Natural killer cell (primary cell): Measurements from ENCODE around the gene SFMBT1. TPM values are rescaled to one million over a fixed set of nuclear protein-coding genes. Genes with fewer than 3 reads are reported as not detected.
A peak's percentile ranks its signal among the peaks of the same experiment; 100 is the strongest.

Experiments used
- ATAC-seq, 3 donors: fragments of 150-1000 bp in 2 of 3; fragments of 200-7000 bp in 1 of 3; cut with Tn5 transposase; 1 replicate in 1 of 3; 2 replicates in 2 of 3; pipeline ENCODE4 v1.10.0; 2021; ENCODE audit warnings: mild to moderate bottlenecking in 2 of 3, moderate library complexity in 2 of 3
- DNase-seq, 2 donors: peaks; one replicate each; pipeline versions ENCODE4 v3.0.0 to v3.0.0-alpha.2; 2013 to 2021; ENCODE audit warnings: mixed read lengths in 1 of 2
- H3K27ac ChIP-seq: one replicate; pipeline ENCODE4 v1.5.1; 2013; ENCODE audit warnings: mild to moderate bottlenecking, low read length
- H3K27me3 ChIP-seq: one replicate; pipeline ENCODE4 v1.6.1; 2013; ENCODE audit warnings: low read length; ENCODE audit not compliant: control insufficient read depth, insufficient read depth
- H3K36me3 ChIP-seq: one replicate; pipeline ENCODE4 v1.6.1; 2013; ENCODE audit warnings: low read length; ENCODE audit not compliant: control insufficient read depth, insufficient read depth
- H3K4me1 ChIP-seq: one replicate; pipeline ENCODE4 v1.6.1; 2013; ENCODE audit warnings: low read length; ENCODE audit not compliant: control insufficient read depth, insufficient read depth
- H3K4me3 ChIP-seq: one replicate; pipeline ENCODE4 v1.5.1; 2013; ENCODE audit warnings: low read length
- H3K9me3 ChIP-seq: one replicate; pipeline ENCODE4 v1.6.1; 2013; ENCODE audit warnings: low read length; ENCODE audit not compliant: control insufficient read depth, insufficient read depth
- H3K27ac Mint-ChIP-seq, 2 donors: one replicate each; pipeline ENCODE4 v1.8.0; 2022; ENCODE audit warnings: mild to moderate bottlenecking in 2 of 2, mixed read lengths in 2 of 2, moderate library complexity in 1 of 2
- H3K27me3 Mint-ChIP-seq, 2 donors: one replicate each; pipeline ENCODE4 v1.8.0; 2022; ENCODE audit warnings: low read depth in 2 of 2, mixed read lengths in 2 of 2
- H3K36me3 Mint-ChIP-seq: one replicate; pipeline ENCODE4 v1.8.0; 2022; ENCODE audit warnings: mixed read lengths
- H3K4me1 Mint-ChIP-seq, 2 donors: one replicate each; pipeline ENCODE4 v1.8.0; 2022; ENCODE audit warnings: mixed read lengths in 2 of 2
- H3K4me3 Mint-ChIP-seq: one replicate; pipeline ENCODE4 v1.8.0; 2022; ENCODE audit warnings: mild to moderate bottlenecking, moderate library complexity, mixed read lengths
- H3K9me3 Mint-ChIP-seq, 2 donors: one replicate each; pipeline ENCODE4 v1.8.0; 2022; ENCODE audit warnings: mixed read lengths in 2 of 2
- WGBS: methylation state at CpG from one replicate; pipeline ENCODE4 v1.1.7; 2013; ENCODE audit warnings: missing lambda C conversion rate; ENCODE audit not compliant: insufficient coverage; 5-methylcytosine and 5-hydroxymethylcytosine counted together
- intact Hi-C: fragments of 100-400 bp; cut with micrococcal nuclease; formaldehyde crosslinking; loops from one replicate; pipeline ENCODE4 v1.14.2; 2022
- total RNA-seq, 4 donors: library from RNA; stranded (reverse); fragments of 120-200 nt in 1 of 4; gene quantifications; one replicate each; pipeline versions ENCODE4 v1.2.3 to v1.2.4, GENCODE V29; 2013 to 2022
- TF ChIP-seq, protein P1 (sequence below): fragments of 200-600 bp; IDR thresholded peaks from one replicate; pipeline ENCODE4 v1.8.0; 2022; ENCODE audit warnings: antibody characterized with exemption

Gene SFMBT1
- total RNA-seq, 3 donors from 2014 or later (not counting 1 experiment from before 2014, with no cell fraction given) = 20.2 to 22.3 (median 22.2) TPM

DNA sequence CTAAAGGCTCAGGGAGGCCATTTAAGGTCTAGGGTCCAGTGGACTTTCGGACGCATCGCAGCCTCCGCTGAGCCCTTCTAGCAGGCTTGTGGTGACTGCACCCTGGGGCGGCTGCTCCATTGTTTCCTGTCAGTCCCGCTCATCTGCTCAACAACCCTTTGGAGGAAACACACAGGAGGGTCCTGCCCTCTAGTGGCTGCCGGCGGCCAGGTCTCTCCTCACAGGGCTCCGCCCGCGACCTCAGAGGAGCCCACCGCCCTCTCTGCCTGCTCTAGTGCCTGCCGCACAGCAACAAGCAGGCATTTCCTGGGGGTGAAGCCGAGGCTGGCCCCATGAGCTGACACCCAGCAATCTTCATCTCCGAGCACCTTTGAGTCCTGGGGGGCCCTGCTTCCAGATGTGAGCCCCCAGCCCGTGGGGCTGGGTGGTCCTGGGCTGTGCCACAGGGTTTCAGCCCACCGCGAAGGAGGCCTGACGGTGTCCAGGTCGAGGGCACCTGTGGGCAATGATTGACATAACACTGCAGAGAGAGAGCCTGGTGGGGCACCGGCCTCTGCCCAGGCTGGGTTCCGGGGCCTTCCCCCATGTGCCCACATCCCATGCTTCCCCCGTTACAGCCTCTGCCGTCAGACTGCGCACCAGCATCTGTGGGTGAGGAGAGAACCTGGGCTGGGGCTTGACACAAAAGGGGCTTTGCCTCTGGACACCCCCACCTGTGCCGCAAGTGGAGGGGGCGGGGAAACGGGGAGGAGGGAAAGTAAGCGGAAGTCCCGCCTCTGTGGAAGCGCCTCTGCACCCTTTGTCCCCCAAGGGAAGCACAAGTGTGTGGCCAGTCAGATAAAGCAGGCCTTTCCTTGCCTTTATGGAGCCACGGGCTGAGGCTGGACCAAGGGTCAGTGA is 27.0 kb upstream of the SFMBT1 start:
- TF ChIP-seq, protein P1, sequence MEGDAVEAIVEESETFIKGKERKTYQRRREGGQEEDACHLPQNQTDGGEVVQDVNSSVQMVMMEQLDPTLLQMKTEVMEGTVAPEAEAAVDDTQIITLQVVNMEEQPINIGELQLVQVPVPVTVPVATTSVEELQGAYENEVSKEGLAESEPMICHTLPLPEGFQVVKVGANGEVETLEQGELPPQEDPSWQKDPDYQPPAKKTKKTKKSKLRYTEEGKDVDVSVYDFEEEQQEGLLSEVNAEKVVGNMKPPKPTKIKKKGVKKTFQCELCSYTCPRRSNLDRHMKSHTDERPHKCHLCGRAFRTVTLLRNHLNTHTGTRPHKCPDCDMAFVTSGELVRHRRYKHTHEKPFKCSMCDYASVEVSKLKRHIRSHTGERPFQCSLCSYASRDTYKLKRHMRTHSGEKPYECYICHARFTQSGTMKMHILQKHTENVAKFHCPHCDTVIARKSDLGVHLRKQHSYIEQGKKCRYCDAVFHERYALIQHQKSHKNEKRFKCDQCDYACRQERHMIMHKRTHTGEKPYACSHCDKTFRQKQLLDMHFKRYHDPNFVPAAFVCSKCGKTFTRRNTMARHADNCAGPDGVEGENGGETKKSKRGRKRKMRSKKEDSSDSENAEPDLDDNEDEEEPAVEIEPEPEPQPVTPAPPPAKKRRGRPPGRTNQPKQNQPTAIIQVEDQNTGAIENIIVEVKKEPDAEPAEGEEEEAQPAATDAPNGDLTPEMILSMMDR = peak; percentile 95
- 2% methylated on average over 32 of the region's 32 CpGs for WGBS
- H3K9me3 Mint-ChIP-seq = no peaks in the 10 kb centered on the region
- peak overlapping the region; percentile 84 for H3K27ac ChIP-seq
- peaks cover 0 to 3% of the 10 kb centered on the region in 2 donors for H3K27me3 Mint-ChIP-seq
- H3K4me3 ChIP-seq = peak overlapping the region; percentile 81
- DNase-seq (peak; percentile 77 to 91), ATAC-seq (peak; percentile 85 to 92 (median 86))
- intact Hi-C loops = loop anchor here (1.0 to 5.0 kb wide), 3 partner anchors 141 to 331 kb away; no protein-coding TSS in a partner anchor
- no peaks in the 10 kb centered on the region for H3K36me3 Mint-ChIP-seq
- no peaks in the 10 kb centered on the region for H3K27me3 ChIP-seq
- H3K4me1 ChIP-seq = peaks cover 25% of the 10 kb centered on the region
- no peaks in the 10 kb centered on the region for H3K36me3 ChIP-seq
- H3K4me3 Mint-ChIP-seq = peak overlapping the region; percentile 95
- peak overlapping the region; percentile 92 to 96 for H3K27ac Mint-ChIP-seq
- H3K9me3 ChIP-seq = no peaks in the 10 kb centered on the region
- H3K4me1 Mint-ChIP-seq = peaks cover 14 to 29% of the 10 kb centered on the region in 2 donors

DNA sequence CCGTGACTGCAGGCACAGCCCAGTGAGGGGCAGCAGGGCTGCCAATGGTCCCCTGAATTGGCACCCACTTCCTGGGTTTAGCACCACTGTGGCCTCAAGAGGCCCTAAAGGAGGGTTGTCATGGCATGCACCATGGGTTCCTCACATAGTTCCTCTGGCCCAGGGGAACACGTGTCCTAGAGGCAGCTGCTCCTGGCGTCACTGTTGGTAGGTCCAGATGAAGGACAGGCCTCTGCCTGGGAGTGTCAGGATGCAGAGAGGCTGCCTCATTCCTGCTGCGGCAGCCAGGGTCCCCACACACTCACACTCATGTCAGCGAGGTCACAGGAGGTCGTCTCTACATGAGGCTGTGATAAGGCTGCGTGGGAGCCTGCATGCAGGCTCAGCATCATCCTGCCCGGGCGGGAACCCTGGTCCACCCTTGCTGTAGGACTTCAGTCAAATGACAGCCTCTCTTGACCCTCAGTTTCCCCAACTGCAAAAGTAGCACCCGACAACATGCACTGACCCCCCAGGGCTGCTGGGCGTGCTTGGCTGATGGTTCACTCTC is 26.1 kb upstream of the SFMBT1 start:
- H3K36me3 ChIP-seq = no peaks in the 10 kb centered on the region
- peak overlapping the region; percentile 35 for H3K4me3 Mint-ChIP-seq
- H3K36me3 Mint-ChIP-seq = no peaks in the 10 kb centered on the region
- H3K9me3 Mint-ChIP-seq = no peaks in the 10 kb centered on the region
- intact Hi-C loops = loop anchor here (1.0 to 5.0 kb wide), 3 partner anchors 140 to 330 kb away; no protein-coding TSS in a partner anchor
- H3K27me3 ChIP-seq = no peaks in the 10 kb centered on the region
- WGBS = 85% methylated on average over 11 of the region's 11 CpGs
- peaks cover 25% of the 10 kb centered on the region for H3K4me1 ChIP-seq
- peak overlapping the region; percentile 81 for H3K4me3 ChIP-seq
- H3K4me1 Mint-ChIP-seq = peaks cover 14 to 29% of the 10 kb centered on the region in 2 donors
- no peaks in the 10 kb centered on the region for H3K9me3 ChIP-seq
- DNase-seq = no peak
- peak overlapping the region; percentile 84 for H3K27ac ChIP-seq
- peaks cover 0 to 3% of the 10 kb centered on the region in 2 donors for H3K27me3 Mint-ChIP-seq
- peak overlapping the region; percentile 92 to 96 for H3K27ac Mint-ChIP-seq
- ATAC-seq = no peak
- TF ChIP-seq, protein P1 = no peak

DNA sequence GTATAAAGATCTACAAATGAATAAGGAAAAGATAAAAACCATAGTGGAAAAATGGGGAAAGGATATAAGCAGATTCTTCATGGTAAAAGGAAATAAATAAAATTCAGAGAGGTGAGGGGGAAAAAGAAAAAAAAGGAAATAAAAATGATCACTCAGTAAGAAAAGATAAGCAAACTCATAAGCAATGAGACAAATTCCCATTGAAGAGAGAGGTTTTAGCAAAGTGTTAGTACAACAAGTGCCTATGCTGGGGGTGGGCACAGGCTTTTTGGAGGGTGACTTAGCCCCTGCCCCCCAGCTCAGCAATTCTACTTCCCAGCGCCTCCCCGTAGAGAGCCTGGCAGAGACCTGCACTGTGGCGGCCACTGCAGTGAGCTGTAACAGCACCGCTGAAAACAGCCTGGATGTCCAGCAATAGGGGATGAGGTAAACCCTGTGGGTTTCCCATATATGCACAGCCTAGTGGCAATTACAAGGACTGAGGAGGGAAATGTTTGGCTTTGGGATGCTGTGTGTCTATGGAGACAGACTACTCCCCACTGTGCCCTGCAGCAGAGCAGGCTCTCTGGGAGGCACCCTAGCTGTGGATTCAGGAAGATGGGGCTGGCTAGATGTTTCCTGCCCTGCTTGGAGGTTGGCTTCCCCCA is 23.7 kb upstream of the SFMBT1 start:
- Histone ChIP-seq H3K27ac (no peak overlapping the region), H3K9me3 (no peaks in the 10 kb centered on the region), H3K27me3 (no peaks in the 10 kb centered on the region), H3K4me1 (peaks cover 25% of the 10 kb centered on the region), H3K36me3 (no peaks in the 10 kb centered on the region), H3K4me3 (no peak overlapping the region)
- Mint-ChIP-seq H3K4me3 (peak overlapping the region; percentile 60), H3K4me1 (peaks cover 14 to 20% of the 10 kb centered on the region in 2 donors), H3K27me3 (peaks cover 3 to 14% of the 10 kb centered on the region in 2 donors), H3K9me3 (no peaks in the 10 kb centered on the region), H3K36me3 (no peaks in the 10 kb centered on the region), H3K27ac (no peak overlapping the region)
- DNase-seq (no peak), ATAC-seq (no peak)
- TF ChIP-seq, protein P1 = no peak
- intact Hi-C loops = loop anchor here (5.0 kb wide), 1 partner anchor 137 kb away; no protein-coding TSS in a partner anchor
- 65% methylated on average over 4 of the region's 4 CpGs for WGBS
